RCC 7860 (cell line): ENCODE results near the gene DBNL.

ENCODE experiments used
- DNase-seq: peaks from one replicate; pipeline ENCODE4 v3.0.0-alpha.2; 2015; ENCODE audit warnings: low spot score
- FAIRE-seq: peaks from 2 replicates; lab custom pipeline; 2012; peaks lifted over from hg19 to GRCh38; lab: Jason Lieb, UNC

DBNL gene

DNA sequence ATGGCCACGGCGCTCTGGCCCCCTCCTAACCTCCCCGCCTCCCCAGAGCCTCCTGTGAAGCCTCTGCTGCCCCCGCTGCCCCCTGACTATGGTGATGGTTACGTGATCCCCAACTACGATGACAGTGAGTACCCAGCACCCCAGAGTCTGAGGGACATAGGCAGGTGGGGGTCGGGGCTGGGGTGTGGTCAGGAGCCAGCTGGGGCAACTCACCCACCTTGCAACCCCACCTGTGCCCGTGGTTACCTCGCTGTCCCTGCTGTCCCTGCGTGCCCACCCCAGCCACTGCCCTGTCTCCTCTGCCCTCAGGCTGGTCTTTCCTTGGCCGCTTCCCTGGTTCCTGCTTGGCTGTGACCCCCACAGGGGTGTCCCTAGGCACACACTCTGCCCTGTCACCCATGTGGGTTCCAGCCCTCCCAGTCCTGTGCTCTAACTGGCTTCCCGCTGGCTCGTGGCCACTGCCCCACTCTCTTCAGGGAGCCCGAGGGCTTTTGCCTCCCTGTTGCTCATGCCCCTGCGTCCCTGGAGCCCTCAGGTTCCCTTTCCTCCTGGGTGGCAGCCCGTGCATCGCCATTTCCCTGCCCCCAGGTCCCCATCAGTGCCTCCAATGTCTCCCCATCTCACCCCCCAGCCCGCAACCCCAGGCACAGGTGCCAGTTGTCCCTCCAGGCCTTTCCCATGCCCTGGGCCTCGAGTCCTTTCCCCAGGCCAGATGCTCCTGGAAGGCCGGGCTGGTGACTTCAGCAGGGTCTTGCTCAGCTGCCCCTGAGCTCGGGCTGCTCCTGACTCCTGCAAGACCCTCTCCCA, 63.7 kb downstream of the DBNL start:
- DNase-seq (no peak), FAIRE-seq (no peak)

DNA sequence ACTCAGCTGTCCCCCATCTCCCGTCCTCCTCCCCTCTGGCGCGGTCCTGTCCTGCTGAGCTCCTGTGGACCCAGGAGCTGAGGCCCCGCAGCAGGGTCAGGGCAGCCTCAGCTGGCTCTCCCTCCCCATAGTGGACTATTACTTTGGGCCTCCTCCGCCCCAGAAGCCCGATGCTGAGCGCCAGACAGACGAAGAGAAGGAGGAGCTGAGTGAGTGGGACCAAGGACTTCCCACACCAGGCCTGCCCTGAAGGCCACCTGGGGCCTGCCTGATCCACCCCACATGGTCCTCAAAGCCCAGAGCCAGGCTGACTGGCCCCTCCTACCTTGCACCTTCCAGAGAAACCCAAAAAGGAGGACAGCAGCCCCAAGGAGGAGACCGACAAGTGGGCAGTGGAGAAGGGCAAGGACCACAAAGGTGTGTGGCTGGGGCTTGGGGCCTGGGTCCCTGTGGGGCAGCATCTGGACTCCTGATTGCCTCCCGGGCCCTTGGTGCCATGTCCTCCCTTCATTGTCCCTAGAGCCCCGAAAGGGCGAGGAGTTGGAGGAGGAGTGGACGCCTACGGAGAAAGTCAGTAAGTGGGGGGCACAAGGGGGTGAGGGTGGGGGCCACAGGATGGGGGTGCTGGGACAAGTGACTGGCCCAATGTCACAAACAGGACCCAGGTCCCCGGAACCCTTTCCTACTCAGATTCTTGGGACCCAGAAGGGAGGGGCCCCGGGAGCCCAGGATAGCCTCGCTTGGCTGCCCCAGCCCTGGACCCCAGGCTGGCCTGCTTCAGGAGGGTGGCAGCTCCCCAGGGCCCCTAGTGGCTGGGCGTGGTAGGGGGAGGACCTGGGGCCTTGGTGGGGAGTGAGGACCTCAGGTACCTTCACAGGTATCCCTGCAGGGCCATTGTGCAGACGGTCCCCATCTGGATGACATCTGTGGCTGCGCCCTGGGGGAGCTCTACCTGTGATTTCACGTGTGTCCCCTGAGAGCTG, 64.6 kb downstream of the DBNL start:
- no peak for FAIRE-seq
- DNase-seq, result no peak

DNA sequence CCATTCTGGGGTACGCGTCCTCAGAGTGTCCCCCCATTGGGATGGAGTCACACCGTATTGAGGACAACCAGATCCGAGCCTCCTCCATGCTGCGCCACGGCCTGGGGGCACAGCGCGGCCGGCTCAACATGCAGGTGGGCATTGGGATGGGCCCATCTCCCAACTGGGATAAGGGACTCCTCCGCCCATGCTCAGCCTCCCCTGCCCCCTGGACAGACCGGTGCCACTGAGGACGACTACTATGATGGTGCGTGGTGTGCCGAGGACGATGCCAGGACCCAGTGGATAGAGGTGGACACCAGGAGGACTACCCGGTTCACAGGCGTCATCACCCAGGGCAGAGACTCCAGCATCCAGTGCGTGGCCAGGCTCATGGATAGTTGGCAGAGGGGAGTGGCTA, 65.5 kb downstream of the DBNL start:
- no peak for FAIRE-seq

DNA sequence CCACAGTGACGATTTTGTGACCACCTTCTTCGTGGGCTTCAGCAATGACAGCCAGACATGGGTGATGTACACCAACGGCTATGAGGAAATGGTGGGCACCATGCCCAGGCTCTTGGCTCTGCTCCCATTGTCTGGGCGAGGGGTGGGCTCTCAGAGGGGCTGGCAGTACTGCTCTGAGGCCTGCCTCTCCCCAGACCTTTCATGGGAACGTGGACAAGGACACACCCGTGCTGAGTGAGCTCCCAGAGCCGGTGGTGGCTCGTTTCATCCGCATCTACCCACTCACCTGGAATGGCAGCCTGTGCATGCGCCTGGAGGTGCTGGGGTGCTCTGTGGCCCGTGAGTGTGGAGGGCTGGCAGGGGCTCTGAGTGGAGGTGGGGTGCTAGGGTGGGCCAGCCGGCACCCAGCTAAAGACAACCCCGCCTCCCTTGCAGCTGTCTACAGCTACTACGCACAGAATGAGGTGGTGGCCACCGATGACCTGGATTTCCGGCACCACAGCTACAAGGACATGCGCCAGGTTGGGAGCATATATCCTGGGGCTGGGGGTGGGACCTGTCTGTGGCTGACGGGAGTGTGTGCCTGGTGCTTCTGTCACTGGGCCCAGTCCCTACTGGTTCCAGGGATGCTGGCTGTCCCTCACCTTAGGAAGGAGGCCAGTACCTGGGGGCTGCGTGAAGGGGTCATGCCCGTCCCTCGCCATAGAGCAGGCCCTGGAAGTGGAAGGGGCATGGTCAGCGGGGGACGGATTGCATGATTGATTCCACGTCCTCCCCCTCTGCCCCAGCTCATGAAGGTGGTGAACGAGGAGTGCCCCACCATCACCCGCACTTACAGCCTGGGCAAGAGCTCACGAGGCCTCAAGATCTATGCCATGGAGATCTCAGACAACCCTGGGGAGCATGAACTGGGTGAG, 66.5 kb downstream of the DBNL start:
- no peak for FAIRE-seq
- no peak for DNase-seq

More for the DNA sequence above, 65.5 kb downstream of the DBNL start:
- DNase-seq, result no peak
